Measurements from ENCODE around the gene APOBR.
"Not testable (repeated sequence)": the region's sequence is repeated elsewhere in the genome, so short reads cannot be mapped to it uniquely, and the experiment has no call there.

Gene APOBR

DNA sequence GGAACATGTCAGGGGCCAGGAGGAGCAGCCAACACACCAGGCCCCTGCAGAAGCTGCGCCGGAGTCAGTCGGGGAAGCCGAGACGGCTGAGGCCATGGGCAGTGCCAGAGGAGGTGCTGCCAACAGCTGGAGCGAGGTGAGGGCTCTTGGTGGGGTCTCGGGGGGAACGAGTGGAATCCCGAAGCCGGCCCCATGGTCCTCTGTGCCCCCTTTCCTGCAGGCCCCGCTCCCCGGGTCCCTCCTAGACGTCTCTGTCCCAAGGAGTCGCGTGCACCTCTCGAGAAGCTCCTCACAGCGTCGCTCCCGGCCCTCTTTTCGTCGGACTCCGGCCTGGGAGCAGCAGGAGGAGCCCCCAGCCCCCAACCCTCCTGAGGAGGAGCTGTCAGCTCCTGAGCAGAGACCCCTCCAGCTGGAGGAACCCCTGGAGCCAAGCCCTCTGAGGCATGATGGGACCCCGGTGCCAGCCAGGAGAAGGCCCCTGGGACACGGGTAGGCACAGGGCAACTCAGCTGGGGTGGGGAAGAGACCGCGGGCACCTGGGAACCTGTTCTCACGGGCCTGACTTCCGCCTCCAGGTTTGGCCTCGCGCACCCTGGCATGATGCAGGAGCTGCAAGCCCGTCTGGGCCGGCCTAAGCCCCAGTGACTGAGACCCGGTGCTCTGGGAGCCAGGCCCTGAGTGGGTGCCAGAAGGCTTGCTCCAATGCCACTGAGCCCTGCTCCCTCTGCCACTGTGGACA is 3.6 kb downstream of the APOBR start:
- in situ Hi-C loops (cut with HindIII; ENCODE audit: low pct_ligation_motif_present, low sequenced_read_pairs): no loop called here
- Histone ChIP-seq H3K36me3 (replicated peaks) (no peaks in the 10 kb centered on the region), H3K4me3 (ENCODE audit: low read depth, low read length) (no peak overlapping the region), H3K27ac (no peak overlapping the region), H3K27me3 (replicated peaks) (no peaks in the 10 kb centered on the region)
- no peak for DNase-seq
- TF ChIP-seq, protein P1, sequence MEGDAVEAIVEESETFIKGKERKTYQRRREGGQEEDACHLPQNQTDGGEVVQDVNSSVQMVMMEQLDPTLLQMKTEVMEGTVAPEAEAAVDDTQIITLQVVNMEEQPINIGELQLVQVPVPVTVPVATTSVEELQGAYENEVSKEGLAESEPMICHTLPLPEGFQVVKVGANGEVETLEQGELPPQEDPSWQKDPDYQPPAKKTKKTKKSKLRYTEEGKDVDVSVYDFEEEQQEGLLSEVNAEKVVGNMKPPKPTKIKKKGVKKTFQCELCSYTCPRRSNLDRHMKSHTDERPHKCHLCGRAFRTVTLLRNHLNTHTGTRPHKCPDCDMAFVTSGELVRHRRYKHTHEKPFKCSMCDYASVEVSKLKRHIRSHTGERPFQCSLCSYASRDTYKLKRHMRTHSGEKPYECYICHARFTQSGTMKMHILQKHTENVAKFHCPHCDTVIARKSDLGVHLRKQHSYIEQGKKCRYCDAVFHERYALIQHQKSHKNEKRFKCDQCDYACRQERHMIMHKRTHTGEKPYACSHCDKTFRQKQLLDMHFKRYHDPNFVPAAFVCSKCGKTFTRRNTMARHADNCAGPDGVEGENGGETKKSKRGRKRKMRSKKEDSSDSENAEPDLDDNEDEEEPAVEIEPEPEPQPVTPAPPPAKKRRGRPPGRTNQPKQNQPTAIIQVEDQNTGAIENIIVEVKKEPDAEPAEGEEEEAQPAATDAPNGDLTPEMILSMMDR (IDR thresholded peaks at IDR 0.05; ENCODE audit: low read depth, low read length, missing control alignments): no peak

GRCh38 chr16:28498666-28499381 is 4.4 kb downstream of the APOBR start:
- TF ChIP-seq, protein P1 (IDR thresholded peaks at IDR 0.05; ENCODE audit: low read depth, low read length, missing control alignments): no peak
- DNase-seq: no peak
- in situ Hi-C loops (cut with HindIII; ENCODE audit: low pct_ligation_motif_present, low sequenced_read_pairs): no loop called here
- H3K27me3 ChIP-seq (replicated peaks): no peaks in the 10 kb centered on the region
- H3K4me3 ChIP-seq (ENCODE audit: low read depth, low read length): no peak overlapping the region
- no peak overlapping the region for H3K27ac ChIP-seq
- H3K36me3 ChIP-seq (replicated peaks): no peaks in the 10 kb centered on the region

- no peak overlapping the region for H3K4me3 ChIP-seq (ENCODE audit: low read depth, low read length)
- H3K27me3 ChIP-seq (replicated peaks): no peaks in the 10 kb centered on the region
- TF ChIP-seq, protein P1 (IDR thresholded peaks at IDR 0.05; ENCODE audit: low read depth, low read length, missing control alignments): no peak
- H3K27ac ChIP-seq: no peak overlapping the region
- in situ Hi-C loops (cut with HindIII; ENCODE audit: low pct_ligation_motif_present, low sequenced_read_pairs): no loop called here
- no peaks in the 10 kb centered on the region for H3K36me3 ChIP-seq (replicated peaks)
- no peak for DNase-seq
These were observed 5.4 kb downstream of the APOBR start for GRCh38 chr16:28499854-28500253.

GRCh38 chr16:28500476-28501180 is 6.2 kb downstream of the APOBR start:
- not testable (repeated sequence) for H3K27ac ChIP-seq

GRCh38 chr16:28501258-28502232 is 7.1 kb downstream of the APOBR start:
- Histone ChIP-seq H3K27ac (no peak overlapping the region), H3K27me3 (replicated peaks) (peaks cover 3% of the 10 kb centered on the region), H3K4me3 (ENCODE audit: low read depth, low read length) (no peak overlapping the region), H3K36me3 (replicated peaks) (no peaks in the 10 kb centered on the region)
- in situ Hi-C loops (cut with HindIII; ENCODE audit: low pct_ligation_motif_present, low sequenced_read_pairs): no loop called here
- no peak for DNase-seq
- TF ChIP-seq, protein P1 (IDR thresholded peaks at IDR 0.05; ENCODE audit: low read depth, low read length, missing control alignments): no peak

More at GRCh38 chr16:28500476-28501180, 6.2 kb downstream of the APOBR start:
- H3K27me3 ChIP-seq (replicated peaks); H3K4me3 ChIP-seq (ENCODE audit: low read depth, low read length); in situ Hi-C loops (cut with HindIII; ENCODE audit: low pct_ligation_motif_present, low sequenced_read_pairs); H3K36me3 ChIP-seq (replicated peaks); DNase-seq: not testable (repeated sequence)

Data from brain microvascular endothelial cell (primary cell).